Heart right ventricle (tissue), 16 donors: ENCODE data around the gene CEP112. TPM values are rescaled to one million over a fixed set of nuclear protein-coding genes. Genes with fewer than 3 reads are reported as not detected.
A peak's percentile ranks its signal among the peaks of the same experiment; 100 is the strongest.
"Not testable (repeated sequence)": the region's sequence is repeated elsewhere in the genome, so short reads cannot be mapped to it uniquely, and the experiment has no call there.

Source experiments
- ATAC-seq, 8 donors: fragments of 200-7000 bp; cut with Tn5 transposase; one replicate each; pipeline ENCODE4 v1.9.1; 2020; ENCODE audit warnings: mild to moderate bottlenecking in 8 of 8, moderate library complexity in 8 of 8, moderate number of reproducible peaks in 1 of 8
- DNase-seq, 2 donors: peaks; one replicate each; pipeline ENCODE4 v3.0.0-alpha.2; 2020
- H3K27ac ChIP-seq, 10 donors: fragments of 200-600 bp; sonication (generic) in 2 of 10; one replicate each; pipeline versions ENCODE4 v1.5.0 to v1.8.0; 2020 to 2022; ENCODE audit warnings: mild to moderate bottlenecking in 3 of 10
- H3K27me3 ChIP-seq, 7 donors: fragments of 200-600 bp; one replicate each; pipeline ENCODE4 v1.8.0; 2021 to 2022; ENCODE audit warnings: mild to moderate bottlenecking in 2 of 7
- H3K36me3 ChIP-seq, 9 donors: fragments of 200-600 bp; sonication (generic) in 1 of 9; one replicate each; pipeline versions ENCODE4 v1.5.0 to v1.8.0; 2020 to 2022; ENCODE audit warnings: mild to moderate bottlenecking in 2 of 9
- H3K4me1 ChIP-seq, 9 donors: fragments of 200-600 bp; sonication (generic) in 1 of 9; one replicate each; pipeline versions ENCODE4 v1.5.0 to v1.8.0; 2020 to 2022; ENCODE audit warnings: mild to moderate bottlenecking in 4 of 9
- H3K4me3 ChIP-seq, 10 donors: fragments of 200-600 bp; sonication (generic) in 2 of 10; one replicate each; pipeline versions ENCODE4 v1.5.0 to v1.8.0; 2020 to 2022; ENCODE audit warnings: mild to moderate bottlenecking in 7 of 10, moderate library complexity in 2 of 10
- H3K9me3 ChIP-seq, 11 donors: fragments of 200-600 bp in 10 of 11; sonication (generic) in 2 of 11; one replicate each; pipeline versions ENCODE4 v1.5.0 to v1.8.0; 2013 to 2022; ENCODE audit warnings: mild to moderate bottlenecking in 2 of 11, control low read depth in 1 of 11, moderate library complexity in 1 of 11
- WGBS, 2 donors: extraction: QIAGEN DNeasy Blood & Tissue Kit; methylation state at CpG; one replicate each; pipeline ENCODE4 v1.1.7; 2013; ENCODE audit warnings: inconsistent platforms in 1 of 2; 5-methylcytosine and 5-hydroxymethylcytosine counted together
- intact Hi-C, 10 donors: fragments of 100-400 bp; cut with DNase I; formaldehyde crosslinking; loops; one replicate each; pipeline versions ENCODE4 v1.11.1 to v1.14.2; 2022
- polyA plus RNA-seq, 2 donors: library from polyadenylated mRNA; stranded (reverse); fragments of 200-250 nt; gene quantifications; one replicate each; pipeline ENCODE4 v1.2.3, GENCODE V29; 2013
- total RNA-seq, 10 donors: library from RNA; stranded (reverse); fragmentation: NEBNext Ultra II Directional in 3 of 10; extraction: Animal tissue kit (Norgen Biotek cat#: 25700) in 3 of 10; gene quantifications; one replicate each; pipeline versions ENCODE4 v1.2.1 to v1.2.4, GENCODE V29; 2021 to 2023
- TF ChIP-seq, protein P1 (sequence below), 9 donors: fragments of 200-600 bp; sonication (generic) in 2 of 9; IDR thresholded peaks; one replicate each; pipeline versions ENCODE4 v1.5.0 to v1.8.0; 2021 to 2022; ENCODE audit warnings: antibody characterized with exemption in 9 of 9, mild to moderate bottlenecking in 5 of 9, moderate library complexity in 1 of 9
- donor health status: Arrhythmogenic right ventricular cardiomyopathy.
- donor health status: ischemic (EF 13 %, LVEDD 7.1; RV severe dilation, severe dysfunction).
- donor health status: healthy with polysubstance abuse.
- donor health status: DM: no; HTN: yes; CAD: no.
- donor health status: DM: no; HTN: no; CAD: no.
- donor health status: ischemic (EF 25% LVEDD 6.9; RV normal size, moderate dysfunction).
- donor health status: ischemic (EF 25% LVEDD 5.7; RV mildly dilated, moderate dysfunction).
- donor health status: healthy.
- donor health status: DM: yes; HTN: yes; CAD: no.
- donor health status: Ischemic cardiomyopathy.
- donor health status: ischemic (EF 35%, LVEDD 5.7; RV mildly dilated, moderate dysfunction).
- donor health status: nonischemic (EF 11% LVEDD 7.7; RV severe dilation, severe dysfunction).
- donor health status: DM: yes; HTN: yes; CAD: no.
- donor health status: PGD.
- donor health status: ischemic (EF 29% LVEDD 5.4; RV normal size, mild dysfunction).
- donor health status: nonischemic (EF 23%, LVEDD 6.1; RV moderate dilation, normal function).

CEP112 gene
- total and polyA plus RNA-seq, 12 donors = 6.7 to 30.0 (median 16.3) TPM

DNA sequence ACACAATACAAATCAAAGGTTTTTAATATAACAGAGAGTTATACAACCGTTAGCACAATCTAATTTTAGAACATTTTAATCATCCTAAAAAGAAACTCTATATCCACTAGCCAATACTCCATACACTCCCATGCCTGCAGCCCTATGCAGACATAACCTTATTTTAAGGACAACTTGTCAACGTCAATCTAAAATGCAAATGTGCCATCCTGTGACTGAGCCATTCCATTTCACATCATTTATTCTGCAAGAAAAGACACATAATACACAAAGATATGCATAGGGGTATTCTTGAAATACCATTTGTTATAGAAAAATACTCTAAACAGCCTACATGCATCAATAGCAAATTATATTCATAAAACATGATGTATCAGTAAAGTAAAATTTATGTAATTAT lies 106.7 kb downstream of the CEP112 start:
- TF ChIP-seq, protein P1, sequence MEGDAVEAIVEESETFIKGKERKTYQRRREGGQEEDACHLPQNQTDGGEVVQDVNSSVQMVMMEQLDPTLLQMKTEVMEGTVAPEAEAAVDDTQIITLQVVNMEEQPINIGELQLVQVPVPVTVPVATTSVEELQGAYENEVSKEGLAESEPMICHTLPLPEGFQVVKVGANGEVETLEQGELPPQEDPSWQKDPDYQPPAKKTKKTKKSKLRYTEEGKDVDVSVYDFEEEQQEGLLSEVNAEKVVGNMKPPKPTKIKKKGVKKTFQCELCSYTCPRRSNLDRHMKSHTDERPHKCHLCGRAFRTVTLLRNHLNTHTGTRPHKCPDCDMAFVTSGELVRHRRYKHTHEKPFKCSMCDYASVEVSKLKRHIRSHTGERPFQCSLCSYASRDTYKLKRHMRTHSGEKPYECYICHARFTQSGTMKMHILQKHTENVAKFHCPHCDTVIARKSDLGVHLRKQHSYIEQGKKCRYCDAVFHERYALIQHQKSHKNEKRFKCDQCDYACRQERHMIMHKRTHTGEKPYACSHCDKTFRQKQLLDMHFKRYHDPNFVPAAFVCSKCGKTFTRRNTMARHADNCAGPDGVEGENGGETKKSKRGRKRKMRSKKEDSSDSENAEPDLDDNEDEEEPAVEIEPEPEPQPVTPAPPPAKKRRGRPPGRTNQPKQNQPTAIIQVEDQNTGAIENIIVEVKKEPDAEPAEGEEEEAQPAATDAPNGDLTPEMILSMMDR (IDR thresholded peaks at IDR 0.05) = no peak
- H3K36me3 ChIP-seq = peaks cover 0 to 41% (median 6%) of the 10 kb centered on the region in 9 donors
- ATAC-seq = no peak
- no peaks in the 10 kb centered on the region for H3K27me3 ChIP-seq
- no peak overlapping the region for H3K4me3 ChIP-seq
- no peaks in the 10 kb centered on the region for H3K4me1 ChIP-seq
- DNase-seq = no peak
- H3K27ac ChIP-seq = no peak overlapping the region
- WGBS, 2 donors = 62 to 78% methylated on average over 2 of the region's 2 CpGs
- intact Hi-C loops = no loop called here
- peaks cover 0 to 28% (median 10%) of the 10 kb centered on the region in 11 donors for H3K9me3 ChIP-seq

DNA sequence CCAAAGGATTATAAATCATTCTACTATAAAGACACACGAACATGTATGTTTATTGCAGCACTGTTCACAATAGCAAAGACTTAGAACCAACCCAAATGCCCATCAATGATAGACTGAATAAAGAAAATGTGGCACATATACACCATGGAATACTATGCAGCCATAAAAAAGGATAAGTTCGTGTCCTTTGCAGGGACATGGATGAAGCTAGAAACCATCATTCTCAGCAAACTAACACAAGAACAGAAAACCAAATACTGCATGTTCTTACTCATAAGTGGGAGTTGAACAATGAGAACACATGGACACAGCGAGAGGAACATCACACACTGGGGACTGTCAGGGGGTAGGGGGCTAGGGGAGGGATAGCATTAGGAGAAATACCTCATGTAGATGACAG lies 111.3 kb downstream of the CEP112 start:
- H3K27me3 ChIP-seq, H3K27ac ChIP-seq, ATAC-seq, intact Hi-C loops, H3K4me3 ChIP-seq, H3K4me1 ChIP-seq, DNase-seq: not testable (repeated sequence)
- peaks cover 0 to 38% (median 0%) of the 10 kb centered on the region in 9 donors for H3K36me3 ChIP-seq
- WGBS, 2 donors = 94 to 98% methylated on average over 3 of the region's 3 CpGs
- H3K9me3 ChIP-seq = peaks cover 0 to 15% (median 0%) of the 10 kb centered on the region in 11 donors

DNA sequence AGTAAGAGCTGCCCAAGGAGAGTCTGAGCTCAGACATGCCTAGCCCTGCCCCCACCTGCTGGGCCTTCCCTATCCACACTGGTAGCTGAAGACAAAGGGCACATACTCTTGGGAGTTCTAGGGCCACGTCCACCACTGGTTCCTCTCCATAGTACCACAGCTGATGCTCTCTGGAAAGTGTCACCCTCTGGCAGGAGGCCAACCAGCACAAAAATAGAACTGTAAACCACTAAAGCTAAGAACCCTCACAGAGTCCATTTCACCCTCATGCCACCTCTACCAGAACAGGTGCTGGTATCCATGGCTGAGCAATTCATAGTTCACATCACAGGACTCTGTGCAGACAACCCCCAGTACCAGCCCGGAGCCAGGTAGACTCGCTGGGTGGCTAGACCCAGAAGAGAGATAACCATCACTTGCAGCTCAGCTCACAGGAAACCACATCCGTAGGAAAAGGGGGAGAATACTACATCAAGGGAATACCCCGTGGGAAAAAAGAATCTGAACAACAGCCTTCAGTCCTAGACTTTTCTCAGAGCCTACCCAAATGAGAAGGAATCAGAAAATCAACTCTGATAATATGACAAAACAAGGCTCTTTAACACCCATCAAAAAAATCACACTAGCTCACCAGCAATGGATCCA lies 115.3 kb downstream of the CEP112 start:
- peaks cover 0 to 6% (median 0%) of the 10 kb centered on the region in 9 donors for H3K4me1 ChIP-seq
- intact Hi-C loops = no loop called here

DNA sequence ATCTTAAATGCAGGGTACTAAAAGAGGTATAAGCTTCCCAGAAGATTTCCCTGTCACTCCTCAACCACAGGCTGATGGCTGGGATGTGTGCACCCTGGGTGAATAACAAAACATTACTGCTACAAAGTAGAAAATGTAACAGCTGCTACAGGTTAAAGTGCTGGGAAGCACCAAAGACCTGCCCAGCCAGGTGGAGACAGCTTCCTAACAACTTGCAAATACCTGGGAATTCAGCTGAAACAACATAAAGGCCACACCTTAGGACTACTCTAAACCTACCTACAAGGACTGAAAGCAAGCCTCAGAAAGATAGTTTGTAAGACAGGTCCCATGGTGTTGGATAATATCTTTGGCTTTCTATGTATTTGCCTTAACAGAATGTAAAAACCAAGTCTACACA lies 118.5 kb downstream of the CEP112 start:
- H3K9me3 ChIP-seq = peaks cover 0 to 9% (median 0%) of the 10 kb centered on the region in 11 donors
- H3K36me3 ChIP-seq = peaks cover 0 to 13% (median 0%) of the 10 kb centered on the region in 9 donors
- no peak for DNase-seq
- no peak overlapping the region for H3K27ac ChIP-seq
- TF ChIP-seq, protein P1 (IDR thresholded peaks at IDR 0.05) = no peak
- ATAC-seq = no peak
- H3K4me1 ChIP-seq = peaks cover 0 to 6% (median 0%) of the 10 kb centered on the region in 9 donors
- H3K27me3 ChIP-seq = no peaks in the 10 kb centered on the region
- intact Hi-C loops = no loop called here
- no peak overlapping the region for H3K4me3 ChIP-seq

More for the DNA sequence above, 115.3 kb downstream of the CEP112 start:
- 48 to 55% methylated on average over 5 of the region's 5 CpGs for WGBS, 2 donors
- H3K27me3 ChIP-seq = no peaks in the 10 kb centered on the region
- ATAC-seq (no peak), DNase-seq (peak in 1 of 2 donors; percentile 32)
- no peak overlapping the region for H3K4me3 ChIP-seq
- TF ChIP-seq, protein P1 (IDR thresholded peaks at IDR 0.05) = no peak
- peaks cover 0 to 15% (median 0%) of the 10 kb centered on the region in 11 donors for H3K9me3 ChIP-seq
- peaks cover 0 to 20% (median 0%) of the 10 kb centered on the region in 9 donors for H3K36me3 ChIP-seq
- H3K27ac ChIP-seq = no peak overlapping the region

DNA sequence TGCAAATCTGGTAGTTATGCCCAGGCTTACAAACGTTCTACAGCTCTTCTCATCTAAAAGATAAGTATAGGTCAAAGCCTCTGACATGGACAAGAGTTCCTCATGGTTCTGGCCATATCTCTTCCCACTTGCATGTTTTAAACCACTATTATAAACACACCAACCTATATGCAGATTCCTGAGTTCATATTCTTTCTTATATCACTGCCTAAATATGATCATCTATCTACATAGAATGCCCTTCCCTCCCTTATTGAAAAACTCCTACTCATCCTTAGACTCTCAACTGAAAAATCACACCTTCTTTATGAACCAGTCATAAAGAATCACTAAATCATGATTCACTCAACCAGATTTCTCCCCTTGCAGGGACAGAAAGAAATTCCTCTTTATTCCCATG lies 128.2 kb downstream of the CEP112 start:
- TF ChIP-seq, protein P1 (IDR thresholded peaks at IDR 0.05) = no peak
- no peaks in the 10 kb centered on the region for H3K4me1 ChIP-seq
- no peak for ATAC-seq
- H3K27ac ChIP-seq = no peak overlapping the region
- intact Hi-C loops = no loop called here
- peaks cover 0 to 26% (median 0%) of the 10 kb centered on the region in 11 donors for H3K9me3 ChIP-seq
- peaks cover 0 to 61% (median 7%) of the 10 kb centered on the region in 9 donors for H3K36me3 ChIP-seq
- DNase-seq = no peak
- H3K27me3 ChIP-seq = no peaks in the 10 kb centered on the region
- no peak overlapping the region for H3K4me3 ChIP-seq
- 44 to 63% methylated on average over 1 of the region's 1 CpG for WGBS, 2 donors
